ENCODE results near the gene SRMS. TPM values are rescaled to one million over a fixed set of nuclear protein-coding genes. Genes with fewer than 3 reads are reported as not detected.

The SRMS gene, protein sequence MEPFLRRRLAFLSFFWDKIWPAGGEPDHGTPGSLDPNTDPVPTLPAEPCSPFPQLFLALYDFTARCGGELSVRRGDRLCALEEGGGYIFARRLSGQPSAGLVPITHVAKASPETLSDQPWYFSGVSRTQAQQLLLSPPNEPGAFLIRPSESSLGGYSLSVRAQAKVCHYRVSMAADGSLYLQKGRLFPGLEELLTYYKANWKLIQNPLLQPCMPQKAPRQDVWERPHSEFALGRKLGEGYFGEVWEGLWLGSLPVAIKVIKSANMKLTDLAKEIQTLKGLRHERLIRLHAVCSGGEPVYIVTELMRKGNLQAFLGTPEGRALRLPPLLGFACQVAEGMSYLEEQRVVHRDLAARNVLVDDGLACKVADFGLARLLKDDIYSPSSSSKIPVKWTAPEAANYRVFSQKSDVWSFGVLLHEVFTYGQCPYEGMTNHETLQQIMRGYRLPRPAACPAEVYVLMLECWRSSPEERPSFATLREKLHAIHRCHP
- total RNA-seq: not detected

DNA sequence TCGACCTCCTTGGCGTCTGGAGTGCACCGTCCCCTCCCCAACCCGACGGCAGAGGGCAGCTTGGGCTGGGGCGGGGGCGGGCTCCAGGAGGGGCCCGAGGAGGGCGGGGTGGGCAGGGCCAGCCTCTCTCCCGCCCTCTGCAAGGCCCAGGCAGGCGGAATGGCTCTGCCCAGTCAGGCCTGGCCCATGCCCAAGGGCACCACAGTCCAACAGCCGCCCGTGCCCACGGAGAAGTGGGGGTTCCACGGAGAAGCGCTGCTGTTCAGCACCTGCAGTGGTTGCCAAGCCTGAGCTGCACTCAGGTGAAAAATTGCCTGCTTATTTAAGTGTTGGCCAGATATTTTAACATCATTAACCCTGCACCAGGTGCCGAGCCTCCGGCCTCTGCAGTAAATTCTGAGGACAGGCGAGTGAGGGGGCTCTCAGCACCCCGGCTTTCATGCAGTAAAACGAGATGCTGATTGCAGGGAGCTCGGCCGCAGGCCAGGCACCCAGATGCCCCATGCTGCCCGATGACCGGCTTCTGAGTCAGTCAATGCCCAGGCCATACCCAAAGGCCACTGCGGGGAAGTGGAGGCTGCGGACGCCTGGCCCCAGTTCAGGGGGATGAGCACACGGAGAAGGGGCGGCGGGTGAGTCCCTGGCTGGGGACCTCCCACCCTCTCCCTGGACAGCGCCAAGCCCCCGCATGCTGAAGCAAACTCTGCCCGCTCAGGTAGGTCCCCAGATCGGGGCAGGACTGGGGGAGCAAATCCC is at the start of gene SRMS:
TSS of gene SRMS (minus strand) at position 25 of the 756 bp plus-strand sequence. CDS start 286 bp downstream, outside the sequence.
- no peak within 1 kb of the TSS for H3K4me3 Mint-ChIP-seq
- peak in 1 of 2 donors; percentile 15 for ATAC-seq
- H3K4me1 Mint-ChIP-seq (ENCODE audit: low read depth): peaks cover 14% of the 10 kb centered on the region
- H3K9me3 Mint-ChIP-seq: no peaks in the 10 kb centered on the region
- DNase-seq: no peak
- H3K27me3 Mint-ChIP-seq (ENCODE audit: low read depth): peaks cover 12% of the 10 kb centered on the region
- no peaks in the 10 kb centered on the region for H3K36me3 Mint-ChIP-seq (ENCODE audit: insufficient read depth)

DNA sequence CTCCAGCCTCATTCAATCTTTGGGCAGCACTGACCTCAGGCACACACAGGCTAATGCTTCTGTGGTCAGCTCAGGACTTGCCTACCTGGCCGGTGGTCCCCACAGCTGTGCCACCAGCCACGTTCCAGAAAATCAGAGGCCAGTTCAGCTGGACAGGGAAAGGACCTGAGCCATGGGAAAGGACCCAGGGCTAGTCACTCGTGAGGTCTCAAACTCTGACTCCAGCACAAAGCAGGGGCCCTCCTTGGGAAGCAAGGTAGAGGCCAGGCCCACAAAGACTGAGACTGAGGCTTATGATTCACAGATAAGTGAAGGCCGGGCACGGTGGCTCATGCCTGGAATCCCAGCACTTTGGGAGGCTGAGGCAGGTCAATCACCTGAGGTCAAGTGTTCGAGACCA is 48.9 kb upstream of the SRMS start:
- ATAC-seq: no peak
- Mint-ChIP-seq H3K9me3 (no peaks in the 10 kb centered on the region), H3K4me3 (no peak overlapping the region), H3K4me1 (ENCODE audit: low read depth) (no peaks in the 10 kb centered on the region), H3K27me3 (ENCODE audit: low read depth) (no peaks in the 10 kb centered on the region), H3K36me3 (ENCODE audit: insufficient read depth) (peaks cover 26% of the 10 kb centered on the region)
- no peak for DNase-seq

DNA sequence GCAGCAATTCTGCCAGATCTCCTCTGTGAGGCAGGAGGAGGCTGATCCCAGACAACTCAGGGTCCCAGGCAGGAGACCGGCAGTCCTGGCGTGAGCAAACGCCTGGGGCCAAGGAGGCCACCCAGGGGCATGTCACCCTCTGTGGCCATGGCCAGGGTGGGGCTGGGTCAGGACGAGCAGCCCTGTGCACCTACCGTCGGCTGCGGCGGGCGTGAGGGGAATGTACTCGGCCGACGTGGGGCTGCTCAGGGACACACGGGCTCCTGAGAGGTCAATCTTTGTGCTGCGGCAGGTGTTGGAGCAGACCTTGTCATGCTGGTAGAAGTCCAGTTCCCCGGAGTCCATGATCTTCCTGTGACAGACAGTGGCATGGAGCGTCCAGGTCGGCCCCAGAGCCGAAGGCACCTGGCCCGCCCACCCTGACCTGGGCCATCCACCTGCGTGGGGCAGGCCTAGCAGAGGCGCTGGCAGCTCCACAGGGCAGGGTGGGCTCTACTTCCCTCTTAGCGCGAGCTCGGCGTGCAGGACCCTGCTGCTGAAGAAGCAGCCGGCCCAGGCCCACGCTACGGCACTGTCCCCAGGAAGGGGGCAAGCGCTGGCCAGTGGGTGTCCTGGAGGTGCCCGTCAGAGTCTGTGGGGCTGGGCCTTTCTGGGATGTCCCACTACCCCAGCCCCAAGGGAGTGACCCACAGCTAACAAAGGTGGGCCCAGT is 48.0 kb upstream of the SRMS start:
- H3K36me3 Mint-ChIP-seq (ENCODE audit: insufficient read depth): peaks cover 27% of the 10 kb centered on the region
- H3K27me3 Mint-ChIP-seq (ENCODE audit: low read depth): no peaks in the 10 kb centered on the region
- DNase-seq (no peak), ATAC-seq (no peak)
- H3K4me3 Mint-ChIP-seq: no peak overlapping the region
- H3K4me1 Mint-ChIP-seq (ENCODE audit: low read depth): no peaks in the 10 kb centered on the region
- no peaks in the 10 kb centered on the region for H3K9me3 Mint-ChIP-seq

DNA sequence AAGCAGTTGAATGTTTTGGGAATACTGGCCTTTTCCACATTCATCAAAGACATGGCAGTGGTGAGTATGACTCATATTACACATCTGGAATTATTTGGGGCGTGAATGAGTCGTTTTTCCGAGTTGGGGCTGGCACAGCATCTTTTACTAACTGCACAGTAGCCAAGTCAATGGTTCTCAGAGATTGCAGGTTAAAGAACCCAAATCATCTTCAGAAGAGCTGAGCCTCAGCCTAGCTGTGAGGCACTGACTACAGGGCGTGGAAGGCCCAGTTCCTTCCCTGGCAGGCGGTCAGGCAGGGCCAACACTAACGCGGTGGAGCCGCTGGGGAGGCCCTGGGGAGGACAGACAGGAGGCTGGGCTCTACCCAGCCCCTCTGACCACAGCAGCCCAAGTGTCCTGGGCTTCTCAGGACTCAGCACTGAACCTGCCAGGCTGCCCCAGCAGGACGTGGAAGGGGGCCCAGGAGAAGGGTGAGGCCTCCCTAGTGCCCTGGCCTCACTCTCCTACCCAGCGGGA is 46.6 kb upstream of the SRMS start:
- Mint-ChIP-seq H3K9me3 (no peaks in the 10 kb centered on the region), H3K36me3 (ENCODE audit: insufficient read depth) (peaks cover 27% of the 10 kb centered on the region)

DNA sequence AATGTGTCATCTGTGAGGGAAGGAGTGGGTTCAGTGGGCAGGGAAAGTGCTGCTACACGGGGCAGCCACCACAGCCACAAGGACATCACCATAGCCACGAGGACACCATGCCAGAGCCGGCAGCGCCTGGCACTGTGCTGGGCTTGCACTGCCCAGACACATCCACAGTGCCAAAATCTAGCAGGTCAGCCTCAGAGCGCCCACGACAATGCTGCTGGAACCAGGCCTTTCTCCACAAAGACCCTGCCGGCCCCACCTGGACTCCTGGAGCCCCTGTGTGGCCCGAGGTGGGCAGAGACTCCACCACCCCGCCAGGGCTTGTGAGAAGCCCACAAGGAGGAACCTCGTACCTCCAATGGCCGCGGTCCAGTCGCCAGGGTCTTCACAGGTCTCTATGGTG is 45.1 kb upstream of the SRMS start:
- Mint-ChIP-seq H3K4me3 (no peak overlapping the region), H3K36me3 (ENCODE audit: insufficient read depth) (peaks cover 29% of the 10 kb centered on the region), H3K4me1 (ENCODE audit: low read depth) (peaks cover 6% of the 10 kb centered on the region), H3K9me3 (no peaks in the 10 kb centered on the region), H3K27me3 (ENCODE audit: low read depth) (no peaks in the 10 kb centered on the region)
- no peak for DNase-seq
- no peak for ATAC-seq

More for the DNA sequence above, 46.6 kb upstream of the SRMS start:
- no peak for DNase-seq
- H3K4me3 Mint-ChIP-seq: no peak overlapping the region
- no peak for ATAC-seq
- no peaks in the 10 kb centered on the region for H3K4me1 Mint-ChIP-seq (ENCODE audit: low read depth)
- H3K27me3 Mint-ChIP-seq (ENCODE audit: low read depth): no peaks in the 10 kb centered on the region

DNA sequence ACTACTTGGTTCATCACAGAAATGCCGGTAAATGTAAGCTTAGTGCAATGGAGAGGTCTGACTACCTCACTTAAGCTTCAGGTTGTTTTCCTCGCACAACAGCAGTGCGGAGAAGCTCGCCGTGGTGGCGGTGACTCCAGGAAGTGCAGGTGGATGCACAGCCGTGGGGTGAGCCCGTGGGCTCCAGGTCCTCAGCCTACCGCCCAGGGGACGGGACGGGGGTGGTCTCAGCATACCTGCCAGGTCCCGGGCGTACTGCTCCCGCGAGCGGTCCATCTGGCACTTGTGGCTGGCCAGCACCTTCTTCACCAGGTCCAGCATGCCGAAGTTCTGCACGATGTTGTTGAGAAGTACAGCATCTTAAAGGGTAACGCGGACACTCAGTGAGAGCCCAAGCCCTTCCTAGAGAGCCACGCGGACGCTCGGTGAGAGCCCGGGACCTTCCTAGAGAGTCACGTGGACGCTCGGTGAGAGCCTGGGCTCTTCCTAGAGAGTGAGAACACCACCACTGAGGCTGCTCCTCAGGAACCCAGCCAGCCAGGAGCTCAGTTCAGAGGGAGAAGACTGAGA is 44.3 kb upstream of the SRMS start:
- H3K27me3 Mint-ChIP-seq (ENCODE audit: low read depth): no peaks in the 10 kb centered on the region
- ATAC-seq (no peak), DNase-seq (no peak)
- peaks cover 12% of the 10 kb centered on the region for H3K4me1 Mint-ChIP-seq (ENCODE audit: low read depth)
- no peaks in the 10 kb centered on the region for H3K9me3 Mint-ChIP-seq
- H3K36me3 Mint-ChIP-seq (ENCODE audit: insufficient read depth): peaks cover 32% of the 10 kb centered on the region
- H3K4me3 Mint-ChIP-seq: no peak overlapping the region

DNA sequence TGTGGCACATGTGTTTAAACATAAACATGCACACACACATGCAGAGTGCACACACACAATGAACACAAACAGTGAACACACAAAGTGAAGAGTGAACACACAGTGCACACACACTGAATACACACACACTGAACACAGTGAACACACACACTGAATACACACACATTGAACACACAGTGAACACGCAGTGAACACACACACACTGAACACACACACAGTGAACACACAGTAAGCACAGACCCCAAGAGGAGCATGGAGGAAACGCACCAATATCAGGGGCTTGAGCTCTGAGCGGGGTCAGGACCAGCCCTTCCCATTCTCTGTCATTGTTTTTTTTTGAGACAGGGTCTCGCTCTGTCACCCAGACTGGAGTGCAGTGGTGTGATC is 43.6 kb upstream of the SRMS start:
- H3K4me1 Mint-ChIP-seq (ENCODE audit: low read depth): peaks cover 12% of the 10 kb centered on the region
- no peak for DNase-seq
- peaks cover 32% of the 10 kb centered on the region for H3K36me3 Mint-ChIP-seq (ENCODE audit: insufficient read depth)
- ATAC-seq: no peak
- no peak overlapping the region for H3K4me3 Mint-ChIP-seq
- H3K27me3 Mint-ChIP-seq (ENCODE audit: low read depth): no peaks in the 10 kb centered on the region
- H3K9me3 Mint-ChIP-seq: no peaks in the 10 kb centered on the region

DNA sequence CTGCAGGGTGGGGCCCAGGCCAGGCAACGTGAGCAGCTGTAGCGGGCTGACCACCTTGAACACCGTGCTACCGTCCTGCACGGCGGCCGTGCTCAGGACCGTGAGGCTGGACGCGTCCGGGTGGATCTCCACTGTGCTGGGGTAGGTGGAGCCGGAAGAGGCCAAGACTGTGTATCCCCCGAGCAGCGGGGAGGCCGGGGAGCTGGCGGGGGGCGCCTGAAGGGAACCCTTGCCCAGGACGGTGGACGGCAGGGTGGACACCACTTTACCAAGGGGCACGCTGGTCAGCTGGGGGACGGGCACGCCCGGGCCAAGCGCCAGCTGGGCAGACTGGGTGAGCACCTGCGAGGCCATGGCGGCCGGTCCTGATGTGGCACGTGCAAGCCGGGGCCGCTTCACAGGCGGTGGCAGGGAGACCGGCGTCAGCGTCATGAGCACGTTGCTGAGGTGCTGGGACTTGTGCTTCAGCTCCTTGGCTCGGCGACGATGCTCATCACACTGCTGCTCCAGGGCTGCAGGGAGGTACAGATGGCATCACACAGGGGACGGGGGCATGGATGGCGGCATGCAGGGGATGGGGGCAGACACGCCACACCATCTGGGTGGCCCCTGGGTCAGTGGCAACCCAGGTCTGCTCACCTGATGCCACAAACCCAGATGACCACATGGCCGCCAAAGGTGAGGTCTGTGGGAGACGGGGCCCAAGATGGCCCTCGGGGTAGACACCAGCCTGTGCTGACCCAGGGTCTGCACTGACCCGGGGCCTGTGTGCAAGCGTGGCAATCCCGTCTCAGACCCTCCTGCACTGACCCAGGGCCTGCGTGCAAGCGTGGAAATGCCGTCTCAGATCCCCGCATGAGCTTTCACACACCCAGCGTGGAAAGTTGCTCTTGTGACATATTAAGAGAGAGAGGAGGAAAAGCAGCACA is 42.9 kb upstream of the SRMS start:
- DNase-seq (no peak), ATAC-seq (no peak)
- Mint-ChIP-seq H3K36me3 (ENCODE audit: insufficient read depth) (peaks cover 31% of the 10 kb centered on the region), H3K27me3 (ENCODE audit: low read depth) (no peaks in the 10 kb centered on the region), H3K9me3 (no peaks in the 10 kb centered on the region), H3K4me1 (ENCODE audit: low read depth) (peaks cover 12% of the 10 kb centered on the region), H3K4me3 (no peak overlapping the region)

DNA sequence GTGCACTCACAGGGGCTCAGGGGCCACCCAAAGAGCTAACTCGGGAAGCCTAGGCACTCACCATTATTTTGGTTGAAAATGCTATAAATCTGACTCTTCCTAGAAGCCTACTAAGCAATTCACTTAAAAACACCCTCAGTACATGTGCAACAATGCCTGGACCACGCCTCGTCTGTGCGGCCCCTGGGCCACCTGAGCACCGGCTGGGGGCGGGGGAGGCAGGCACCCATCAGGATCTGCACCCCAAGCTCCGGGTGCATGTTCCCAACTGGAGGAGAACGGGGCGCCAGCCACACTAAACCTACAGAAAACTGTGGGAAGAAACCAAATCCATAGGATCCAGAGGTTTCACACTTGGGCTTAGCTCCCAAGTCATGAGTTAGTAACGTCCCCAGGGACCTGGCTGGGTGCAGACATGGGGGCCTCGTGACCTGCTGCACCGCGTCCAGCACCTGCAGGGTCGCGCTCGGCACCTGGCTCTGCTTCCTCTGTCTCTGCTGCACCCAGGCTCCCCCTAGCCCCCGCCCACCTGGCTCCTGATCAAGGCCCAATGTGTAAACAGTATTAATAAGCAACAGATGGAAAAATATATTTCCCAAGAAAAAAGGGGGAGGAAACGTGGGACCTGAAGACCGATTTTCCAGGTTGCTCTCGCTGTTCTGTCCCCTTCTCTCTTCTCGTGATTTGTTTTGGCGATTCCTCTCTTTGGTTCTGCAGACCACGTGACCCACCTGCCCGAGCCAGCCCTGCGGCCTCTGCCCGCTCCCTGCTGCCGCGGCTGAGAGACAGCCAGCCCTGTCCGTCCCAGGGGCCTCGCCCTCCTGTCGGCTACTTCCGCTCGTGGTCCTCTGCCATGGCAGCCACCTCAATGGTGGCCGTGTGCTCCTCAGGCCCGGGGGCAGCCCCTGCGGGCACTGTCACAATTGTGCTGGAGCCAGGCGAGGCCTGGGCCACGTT is 42.0 kb upstream of the SRMS start:
- Mint-ChIP-seq H3K27me3 (ENCODE audit: low read depth) (no peaks in the 10 kb centered on the region), H3K4me3 (no peak overlapping the region), H3K36me3 (ENCODE audit: insufficient read depth) (peaks cover 26% of the 10 kb centered on the region), H3K4me1 (ENCODE audit: low read depth) (peaks cover 12% of the 10 kb centered on the region), H3K9me3 (no peaks in the 10 kb centered on the region)
- no peak for DNase-seq
- ATAC-seq: no peak

DNA sequence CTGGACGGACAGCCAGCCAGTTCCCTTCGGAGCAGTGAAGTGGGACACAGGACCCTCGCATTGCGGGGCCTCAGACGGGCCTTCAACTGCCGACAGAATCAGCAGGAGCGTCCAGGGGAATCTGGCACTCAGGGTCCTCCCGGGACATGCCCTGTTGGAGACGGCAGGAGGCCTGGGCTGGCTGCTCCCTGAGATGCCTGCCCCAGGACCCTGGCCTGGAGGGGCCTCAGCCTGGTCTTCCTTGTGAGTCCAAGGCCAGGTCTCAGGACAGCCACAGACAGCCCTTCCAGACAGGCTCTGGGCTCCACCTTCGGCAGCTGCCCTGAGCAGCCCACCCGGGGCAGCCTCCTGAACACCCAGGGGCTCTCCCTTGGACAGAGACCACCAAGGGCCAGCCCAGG is 41.1 kb upstream of the SRMS start:
- Mint-ChIP-seq H3K4me1 (ENCODE audit: low read depth) (peaks cover 12% of the 10 kb centered on the region), H3K36me3 (ENCODE audit: insufficient read depth) (peaks cover 23% of the 10 kb centered on the region), H3K27me3 (ENCODE audit: low read depth) (no peaks in the 10 kb centered on the region), H3K4me3 (no peak overlapping the region), H3K9me3 (no peaks in the 10 kb centered on the region)
- no peak for ATAC-seq
- no peak for DNase-seq

DNA sequence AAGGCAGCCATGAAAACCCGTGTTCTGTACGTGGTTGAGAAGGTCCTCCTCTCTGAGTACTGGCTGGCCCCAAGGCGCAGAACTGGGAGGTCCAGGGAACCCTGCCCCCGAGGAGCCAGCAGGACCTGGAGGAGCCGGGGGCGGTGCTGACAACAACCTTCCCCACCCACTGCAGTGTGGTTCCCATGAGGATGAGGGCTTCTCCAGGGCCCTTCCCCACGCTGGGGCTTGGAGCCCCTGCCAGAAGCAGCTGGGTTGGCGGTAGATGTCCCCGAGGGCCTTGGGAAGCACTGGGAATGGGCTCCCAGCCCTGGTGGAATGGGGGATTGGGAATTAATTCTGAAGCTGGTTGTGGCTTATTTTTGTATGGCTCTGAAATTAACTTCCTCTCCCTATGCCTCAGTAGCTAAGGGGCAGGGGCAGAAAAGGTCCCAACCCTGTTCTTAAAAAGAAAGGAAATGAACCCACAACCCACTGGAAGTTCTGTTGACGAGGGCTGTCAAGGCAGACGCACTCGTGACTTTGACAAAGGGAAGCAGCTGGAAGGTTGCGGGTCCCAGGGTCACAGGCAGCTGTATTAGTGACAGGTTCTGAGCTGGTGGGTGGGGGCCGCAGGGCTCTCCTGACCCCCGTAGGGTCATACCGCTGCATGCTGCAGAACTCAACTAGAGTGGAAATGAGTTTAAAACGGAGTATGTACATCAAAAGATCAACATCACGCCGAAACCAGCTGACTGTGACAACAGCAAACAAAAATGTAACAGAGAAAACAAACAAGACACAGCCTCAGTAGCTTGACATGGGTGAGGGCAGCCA is 40.4 kb upstream of the SRMS start:
- no peak for ATAC-seq
- H3K4me1 Mint-ChIP-seq (ENCODE audit: low read depth): peaks cover 12% of the 10 kb centered on the region
- H3K36me3 Mint-ChIP-seq (ENCODE audit: insufficient read depth): peaks cover 18% of the 10 kb centered on the region
- H3K9me3 Mint-ChIP-seq: no peaks in the 10 kb centered on the region
- no peak for DNase-seq
- H3K4me3 Mint-ChIP-seq: no peak overlapping the region
- H3K27me3 Mint-ChIP-seq (ENCODE audit: low read depth): no peaks in the 10 kb centered on the region

DNA sequence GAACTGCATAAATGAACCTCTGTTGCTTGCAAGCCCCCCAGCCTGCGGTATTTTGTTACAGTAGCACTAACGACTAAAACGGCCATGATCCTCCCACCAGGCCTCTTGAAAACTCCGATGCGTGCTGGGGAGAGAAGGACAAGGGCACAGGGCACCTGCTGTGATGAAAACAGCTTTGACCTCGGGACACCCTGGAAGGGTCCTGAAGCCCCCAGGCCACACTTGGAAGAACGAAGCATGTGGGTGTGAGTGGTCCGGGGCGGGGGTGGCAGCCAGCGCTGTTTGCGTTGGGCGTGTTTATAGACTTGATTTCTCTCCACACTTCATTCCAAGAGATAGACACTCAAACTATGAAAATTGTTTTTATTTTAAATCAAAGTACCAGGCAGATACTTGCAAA is 39.7 kb upstream of the SRMS start:
- Mint-ChIP-seq H3K4me1 (ENCODE audit: low read depth) (peaks cover 12% of the 10 kb centered on the region), H3K27me3 (ENCODE audit: low read depth) (no peaks in the 10 kb centered on the region), H3K9me3 (no peaks in the 10 kb centered on the region), H3K4me3 (no peak overlapping the region), H3K36me3 (ENCODE audit: insufficient read depth) (peaks cover 17% of the 10 kb centered on the region)
- DNase-seq (no peak), ATAC-seq (no peak)
